Stimulated activated CD4-positive, alpha-beta T cell treated with anti-CD3 and anti-CD28 coated beads, Interleukin-15, amount 100 ng/mL, for 1 hour (primary cell): ENCODE data around the gene SCGB1A1.

ENCODE experiments used
- DNase-seq, 2 donors: peaks; one replicate each; pipeline ENCODE4 v3.0.0-alpha.2; 2020; ENCODE audit warnings: low read depth in 1 of 2, low spot score in 1 of 2

The SCGB1A1 gene

GRCh38 chr11:62398011-62398994, 20.5 kb upstream of the SCGB1A1 start:
- DNase-seq: no peak

DNA sequence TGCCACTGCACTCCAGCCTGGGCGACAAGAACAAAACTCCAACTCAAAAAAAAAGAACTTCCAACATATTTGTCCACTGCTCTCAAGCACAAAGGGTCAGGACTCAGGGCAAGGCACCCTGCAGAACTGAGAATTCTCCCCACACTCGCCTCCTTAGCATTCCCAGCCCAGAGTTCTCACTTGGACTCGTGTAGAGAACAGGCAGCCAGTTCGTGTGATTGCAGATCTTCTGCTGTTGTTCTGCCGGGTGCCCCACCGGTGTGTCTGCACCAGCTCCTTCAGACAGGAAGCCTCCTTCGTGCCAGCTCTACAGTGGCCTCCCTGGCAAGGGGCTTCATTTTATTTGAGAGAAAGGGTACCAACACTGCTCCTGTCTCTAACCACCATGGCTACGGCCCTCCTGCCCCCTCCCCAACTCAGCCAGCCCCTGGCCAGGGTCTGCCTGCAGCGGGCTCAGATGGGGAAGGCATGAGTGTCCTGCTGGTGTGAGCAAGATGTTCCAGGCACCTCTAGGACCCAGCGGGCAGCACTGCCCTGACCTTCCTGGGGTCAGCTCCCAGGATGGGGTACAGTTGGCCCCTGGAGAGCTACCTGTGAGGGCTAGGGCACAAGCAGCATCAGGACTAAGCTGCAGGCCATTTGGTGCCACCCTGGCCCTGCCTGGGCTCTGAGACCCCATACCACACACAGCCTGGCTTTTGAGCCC, 19.5 kb upstream of the SCGB1A1 start:
- no peak for DNase-seq

DNA sequence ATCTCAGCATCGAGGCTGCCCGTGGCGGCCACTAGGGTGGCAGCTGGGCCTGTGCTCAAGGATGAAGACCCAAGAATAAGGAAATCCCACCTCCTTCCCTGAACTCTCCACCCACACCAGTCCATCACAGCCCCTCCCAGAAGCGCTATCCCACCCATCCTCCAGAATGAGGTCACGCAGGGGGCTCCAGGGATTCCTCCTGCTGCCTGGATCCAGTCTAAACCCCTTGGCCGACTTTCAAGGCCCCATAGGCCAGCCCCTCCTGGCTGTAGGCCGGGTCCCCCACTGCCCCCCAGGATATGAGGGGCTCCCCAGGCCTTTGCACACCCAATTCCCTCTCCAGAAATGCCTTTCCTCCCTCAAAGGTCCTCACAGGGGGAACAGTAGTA, 19.0 kb upstream of the SCGB1A1 start:
- no peak for DNase-seq

DNA sequence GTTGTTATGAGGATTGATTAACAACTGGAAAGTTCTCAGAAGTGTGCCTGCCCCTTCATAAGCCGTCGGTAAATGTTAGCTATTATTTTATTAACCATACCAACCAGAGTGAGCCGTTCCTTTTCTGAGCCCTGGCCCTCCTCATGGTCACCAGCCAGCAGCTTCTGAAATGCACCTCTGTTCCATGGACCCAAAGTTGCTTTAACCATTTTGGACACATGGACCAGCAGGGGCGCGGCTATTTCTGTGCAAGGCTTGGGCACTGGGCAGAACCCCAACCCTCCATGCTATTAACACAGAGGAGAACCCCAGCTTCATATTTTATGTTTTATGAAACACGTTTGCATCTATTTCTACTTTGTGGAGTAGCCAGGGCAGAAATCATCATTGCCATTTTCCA, 18.6 kb upstream of the SCGB1A1 start:
- DNase-seq: no peak

DNA sequence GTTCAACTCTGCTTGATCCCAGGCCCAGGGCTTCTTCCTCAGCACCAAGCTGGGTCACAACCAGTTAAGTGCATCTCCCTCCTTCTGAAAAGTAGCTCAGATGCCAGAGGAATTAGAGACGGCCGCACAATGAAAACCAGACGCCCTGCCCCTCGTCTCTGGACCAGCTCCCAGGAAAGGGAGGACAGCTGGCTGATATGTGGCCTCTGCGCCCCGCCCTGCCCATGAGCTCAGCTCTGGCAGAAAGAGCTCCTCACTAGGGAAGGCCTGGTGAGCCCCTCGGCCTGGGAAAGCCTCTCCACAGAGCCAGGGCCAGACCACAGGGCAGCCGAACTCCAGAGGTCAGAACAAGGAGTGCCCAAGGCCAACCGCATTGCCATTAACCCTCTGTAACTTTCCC, 18.1 kb upstream of the SCGB1A1 start:
- no peak for DNase-seq

- DNase-seq: no peak
Observed at GRCh38 chr11:62401356-62401755, 17.5 kb upstream of the SCGB1A1 start.

DNA sequence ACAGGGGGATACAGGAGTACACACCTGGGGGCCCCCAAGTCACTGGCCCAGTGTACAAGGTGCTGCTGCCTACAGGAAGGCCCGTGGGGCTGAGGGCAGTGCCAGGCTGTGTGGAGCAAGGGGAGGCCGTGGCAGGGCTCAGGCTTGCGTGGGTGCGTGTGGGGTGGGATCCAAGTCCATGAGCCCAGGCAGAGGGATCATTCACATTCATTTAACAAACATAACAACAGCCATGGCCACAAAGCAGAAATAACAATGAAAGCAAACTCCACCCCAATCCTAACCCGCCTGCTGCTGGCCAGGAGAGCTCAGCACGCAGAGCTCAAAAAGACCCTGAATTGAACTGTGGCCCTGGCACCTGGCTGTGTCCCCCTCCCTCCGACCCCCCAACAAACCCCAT, 17.0 kb upstream of the SCGB1A1 start:
- no peak for DNase-seq

DNA sequence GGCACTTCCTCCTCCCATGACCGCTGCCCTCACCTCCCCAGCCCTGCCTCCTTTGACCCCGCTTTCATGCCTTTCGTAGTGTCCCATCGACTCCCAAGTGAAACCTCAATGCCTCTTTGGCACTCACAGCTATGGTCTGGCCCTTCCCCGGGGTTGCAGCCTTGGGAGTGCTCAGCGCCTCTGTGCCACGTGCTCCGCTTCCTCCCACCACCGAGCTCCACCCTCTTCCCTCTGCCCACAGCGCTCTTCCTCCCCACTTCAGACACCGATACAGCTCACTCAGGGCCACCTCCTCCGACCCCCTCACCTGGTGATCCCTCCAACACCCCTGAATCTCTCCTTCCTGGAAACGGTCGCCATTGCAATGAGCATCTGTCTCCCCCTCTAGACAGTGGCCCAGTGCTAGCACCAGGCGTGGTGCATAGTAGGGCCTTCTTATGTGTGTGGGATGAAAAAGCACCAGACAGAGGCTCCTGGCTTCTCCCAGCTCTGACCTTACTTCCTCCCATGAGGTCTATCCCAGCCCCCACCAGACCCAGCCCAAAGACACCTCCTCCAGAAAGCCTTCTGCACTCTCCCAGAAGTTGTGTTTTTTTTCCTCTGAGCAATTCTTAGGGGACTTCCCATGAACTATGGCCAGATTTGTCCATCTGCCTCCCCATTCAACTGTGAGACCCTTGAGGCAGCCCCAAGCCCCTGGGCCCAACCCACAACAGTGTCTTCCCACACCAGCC, 16.4 kb upstream of the SCGB1A1 start:
- peak; percentile 13 to 30 for DNase-seq

- DNase-seq: no peak
Observed at GRCh38 chr11:62402960-62403730, 15.7 kb upstream of the SCGB1A1 start.

- no peak for DNase-seq
Observed at GRCh38 chr11:62404435-62404834, 14.4 kb upstream of the SCGB1A1 start.

GRCh38 chr11:62404901-62405300, 13.9 kb upstream of the SCGB1A1 start:
- DNase-seq: no peak

- DNase-seq: no peak
Observed at GRCh38 chr11:62406034-62406433, 12.8 kb upstream of the SCGB1A1 start.

DNA sequence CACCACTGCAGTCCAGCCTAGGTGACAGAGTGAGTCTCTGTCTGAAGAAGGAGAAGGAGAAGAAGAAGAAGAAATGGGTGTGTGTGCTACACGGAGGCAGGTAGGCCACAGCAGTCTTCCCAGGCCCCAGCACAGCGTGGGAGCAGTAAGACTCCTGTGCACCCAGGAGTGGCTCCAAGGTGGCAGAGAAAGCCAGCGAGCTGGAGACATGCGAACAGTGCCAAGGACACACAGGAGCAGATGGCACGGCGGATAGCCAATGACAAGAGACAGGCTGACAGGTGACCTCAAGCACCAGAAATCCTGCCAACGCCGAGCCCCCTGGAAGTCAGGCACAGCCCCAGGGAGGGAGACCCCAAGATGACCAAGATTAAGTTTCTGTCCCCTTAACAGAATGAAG, 9.0 kb upstream of the SCGB1A1 start:
- no peak for DNase-seq

DNA sequence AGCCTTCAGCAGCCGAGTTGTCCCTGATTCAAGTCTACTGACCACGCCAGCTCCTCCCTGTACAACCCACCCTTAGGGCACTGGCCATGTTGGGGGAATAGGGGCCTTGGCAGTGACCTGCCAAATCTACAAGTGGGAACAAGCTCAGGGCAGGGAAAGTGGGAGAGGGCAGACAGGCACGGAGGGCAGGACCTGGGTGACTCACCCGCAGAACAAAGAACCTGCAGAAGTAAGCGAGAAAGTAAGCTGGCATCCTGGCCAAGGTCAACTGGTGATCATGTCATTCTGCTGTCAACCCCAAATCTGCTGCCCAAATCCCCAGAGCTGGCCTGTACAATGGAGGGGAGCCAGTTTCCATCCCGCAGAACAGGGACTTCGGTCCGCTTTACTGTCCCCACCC, 7.9 kb upstream of the SCGB1A1 start:
- DNase-seq: no peak

DNA sequence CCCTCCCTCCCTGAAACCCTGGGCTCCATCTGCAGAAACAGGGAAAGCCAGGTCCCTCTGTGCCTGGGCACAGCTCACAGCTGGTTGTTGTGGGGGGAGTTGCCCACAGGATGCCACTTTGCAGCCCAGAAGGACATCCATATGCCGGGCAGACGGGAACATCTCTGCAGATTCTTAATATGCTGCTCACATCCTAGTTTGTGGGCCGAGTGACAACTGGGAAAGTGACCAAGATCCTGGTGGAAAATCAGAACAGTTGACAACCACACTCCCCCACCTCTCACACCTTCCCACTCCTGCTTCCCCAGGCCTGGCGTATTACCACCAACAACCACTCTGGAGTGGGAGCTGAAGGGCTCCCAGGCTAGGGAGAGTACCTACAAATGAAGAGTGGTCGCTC, 7.3 kb upstream of the SCGB1A1 start:
- no peak for DNase-seq

GRCh38 chr11:62413060-62413696, 5.7 kb upstream of the SCGB1A1 start:
- DNase-seq: no peak

GRCh38 chr11:62416596-62416995, 2.2 kb upstream of the SCGB1A1 start:
- DNase-seq: no peak

- DNase-seq: no peak
Observed at GRCh38 chr11:62418136-62418535, 697 bp upstream of the SCGB1A1 start.

DNA sequence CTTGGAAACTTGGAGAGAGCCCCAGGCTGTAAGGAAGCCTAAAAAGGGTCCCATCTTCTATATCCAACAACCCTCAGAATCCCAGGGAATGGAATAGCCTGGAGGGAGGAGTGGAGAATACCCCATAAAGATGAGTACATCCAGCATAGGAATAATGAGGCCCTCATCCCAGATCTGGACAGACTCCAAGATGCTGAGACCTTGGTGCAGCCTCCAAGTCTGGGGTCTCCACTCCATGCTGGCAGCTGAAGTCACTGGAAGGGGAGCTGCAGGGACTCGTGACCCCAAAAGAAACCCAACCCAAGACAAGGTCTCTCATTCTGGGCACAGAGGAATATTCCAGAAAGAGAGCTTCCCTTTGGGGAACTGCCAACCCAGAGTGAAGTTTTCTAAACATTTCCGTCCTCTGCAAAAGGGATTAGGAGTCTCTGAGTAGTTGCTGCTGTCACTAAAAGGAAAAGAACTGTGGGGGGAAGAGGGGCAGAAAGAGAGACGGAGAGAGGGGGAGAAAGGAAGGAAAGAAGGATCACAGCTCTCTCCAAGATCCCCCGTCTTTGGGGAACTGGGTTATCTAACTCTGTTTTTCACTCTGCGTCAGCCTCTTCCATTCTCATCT, 589 bp downstream of the SCGB1A1 start:
- no peak for DNase-seq

GRCh38 chr11:62419943-62420342, 1.1 kb downstream of the SCGB1A1 start:
- DNase-seq: no peak
